ENCODE results near the gene PPP4R3A.

The PPP4R3A gene

DNA sequence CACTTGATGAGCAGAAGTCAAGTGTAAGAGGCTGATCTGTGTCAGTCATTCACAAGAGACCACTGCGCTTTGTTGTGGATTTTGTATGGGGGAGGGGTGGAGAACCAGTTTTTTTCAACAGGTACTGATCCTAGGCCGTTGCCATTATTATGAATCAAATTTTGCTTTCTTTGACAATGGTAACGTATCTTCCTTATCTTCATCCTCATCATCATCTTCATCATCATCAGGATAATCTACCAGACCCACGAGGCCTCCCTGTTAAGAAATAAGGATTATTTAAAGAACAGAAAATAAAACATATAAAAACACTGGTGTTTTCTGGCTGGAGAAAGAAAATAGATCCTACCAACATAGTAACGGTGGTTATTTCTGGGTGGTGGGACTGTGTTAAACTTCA is 51.5 kb downstream of the PPP4R3A start:
- no peak for DNase-seq (ENCODE audit: extremely low read depth, low read depth)
- TF ChIP-seq CTCF (IDR thresholded peaks at IDR 0.05; ENCODE audit: low read depth, low read length), result no peak

GRCh38 chr14:91456283-91456682 is 53.8 kb downstream of the PPP4R3A start:
- TF ChIP-seq CTCF (IDR thresholded peaks at IDR 0.05; ENCODE audit: low read depth, low read length), result no peak
- no peak for DNase-seq (ENCODE audit: extremely low read depth, low read depth)

- no peak for TF ChIP-seq CTCF (IDR thresholded peaks at IDR 0.05; ENCODE audit: low read depth, low read length)
- DNase-seq (ENCODE audit: extremely low read depth, low read depth), result no peak
Observed at GRCh38 chr14:91454580-91454979, 55.5 kb downstream of the PPP4R3A start.

DNA sequence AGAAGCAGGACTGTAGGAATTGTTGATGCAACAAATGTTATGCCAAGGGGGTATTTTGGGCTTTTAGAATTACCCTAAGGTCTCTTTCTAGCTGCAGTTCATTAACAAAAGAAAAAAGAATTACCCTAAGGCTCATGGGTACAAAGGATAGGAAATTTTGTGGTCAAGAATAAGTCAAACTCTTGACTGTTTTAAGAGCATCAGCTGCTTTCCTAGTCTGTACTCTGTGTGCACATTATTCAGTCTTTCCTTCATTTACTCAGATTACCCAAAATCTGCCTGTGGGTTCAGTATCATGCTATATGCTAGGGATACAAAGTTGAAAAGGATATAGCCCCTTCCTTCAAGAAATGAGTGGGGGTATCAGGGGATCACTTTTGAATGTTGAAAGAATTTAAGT is 56.0 kb downstream of the PPP4R3A start:
- no peak for DNase-seq (ENCODE audit: extremely low read depth, low read depth)
- TF ChIP-seq CTCF (IDR thresholded peaks at IDR 0.05; ENCODE audit: low read depth, low read length), result no peak

DNA sequence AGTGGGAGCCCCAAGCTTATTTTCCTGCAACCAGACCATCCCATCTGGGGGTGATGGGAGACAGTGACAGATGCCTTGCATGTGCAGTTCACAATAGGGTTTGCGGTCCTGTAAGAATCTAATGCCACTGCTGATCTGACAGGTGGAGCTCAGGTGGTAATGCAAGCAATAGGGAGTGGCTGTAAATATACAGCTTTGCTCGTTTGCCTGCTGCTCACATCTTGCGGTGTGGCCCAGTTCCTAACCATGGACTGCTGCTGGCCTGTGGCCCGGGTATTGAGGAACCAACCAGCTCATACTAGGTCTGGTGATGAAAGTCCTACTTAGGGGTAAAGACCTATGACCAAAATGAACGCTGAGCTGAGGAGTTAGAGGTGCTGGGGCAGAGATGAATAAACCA is 56.4 kb downstream of the PPP4R3A start:
- no peak for DNase-seq (ENCODE audit: extremely low read depth, low read depth)
- TF ChIP-seq CTCF (IDR thresholded peaks at IDR 0.05; ENCODE audit: low read depth, low read length), result no peak

GRCh38 chr14:91444335-91445020 is 65.6 kb downstream of the PPP4R3A start:
- no peak for TF ChIP-seq CTCF (IDR thresholded peaks at IDR 0.05; ENCODE audit: low read depth, low read length)
- DNase-seq (ENCODE audit: extremely low read depth, low read depth), result no peak

GRCh38 chr14:91439345-91439744 is 70.8 kb downstream of the PPP4R3A start:
- DNase-seq (ENCODE audit: extremely low read depth, low read depth), result no peak
- TF ChIP-seq CTCF (IDR thresholded peaks at IDR 0.05; ENCODE audit: low read depth, low read length), result no peak
